ENCODE measurements around the gene PPM1L. TPM values are rescaled to one million over a fixed set of nuclear protein-coding genes. Genes with fewer than 3 reads are reported as not detected.

The PPM1L gene
- total and polyA plus RNA-seq, 10 of the 15 experiments (the other 5 are each of a cell fraction or from before 2014, with no cell fraction given): under 0.01 to 0.33 (median 0.06) TPM; not detected in 1

- Histone ChIP-seq H3K27me3 (replicated peaks in 1 of 2; ENCODE audit: control insufficient read depth in 2 of 2, insufficient read depth in 2 of 2, low read length in 1 of 2) (peaks cover 0 to 2% of the 10 kb centered on the region in 2 experiments; a peak in 2 of 4 replicates), H3K4me1 (ENCODE audit: control insufficient read depth, insufficient read depth, low read length) (no peaks in the 10 kb centered on the region), H3K79me2 (ENCODE audit: control insufficient read depth, insufficient read depth, low read length) (no peaks in the 10 kb centered on the region), H2AFZ (ENCODE audit: control insufficient read depth, low read depth, low read length) (no peak overlapping the region), H3K9ac (ENCODE audit: control insufficient read depth, insufficient read depth, low read length) (no peak overlapping the region), H4K20me1 (ENCODE audit: control insufficient read depth, insufficient read depth) (no peaks in the 10 kb centered on the region), H3K9me3 (replicated peaks; ENCODE audit: control insufficient read depth, insufficient read depth, low read length) (no peaks in the 10 kb centered on the region), H3K27ac (ENCODE audit: control insufficient read depth, insufficient read depth) (no peak overlapping the region), H3K36me3 (ENCODE audit: control insufficient read depth in 2 of 2, insufficient read depth in 2 of 2, low read length in 1 of 2) (no peaks in the 10 kb centered on the region), H3K4me2 (ENCODE audit: control insufficient read depth, insufficient read depth) (no peak overlapping the region), H3K4me3 (no peak overlapping the region)
- ChIA-PET SMC1A (ENCODE audit: uncharacterized antibody, unreplicated experiment) (no interaction called here), POLR2A (no interaction called here), RAD21 (ENCODE audit: unreplicated experiment) (interaction anchor here (1.1 kb wide), 1 partner anchor 226 kb away, joined by 3 read pairs; no protein-coding TSS in a partner anchor), CTCF (interaction anchor here (0.9 kb wide), 1 partner anchor 9 kb away, joined by 3 read pairs; no protein-coding TSS in a partner anchor)
- ATAC-seq (no peak), FAIRE-seq (no peak), DNase-seq (ENCODE audit: low read depth, low spot score) (no peak)
- no TSS peak for BruUV-seq (replicated peaks)
- intact Hi-C loops (cut with micrococcal nuclease; ENCODE audit: unreplicated experiment) (no loop called here), in situ Hi-C loops (cut with MboI) (no loop called here)
- no peak for TF ChIP-seq MEF2B (IDR thresholded peaks at IDR 0.05; ENCODE audit: partially characterized antibody, poor library complexity, severe bottlenecking)
- no peak for TF ChIP-seq CREM (IDR thresholded peaks at IDR 0.05; ENCODE audit: low read depth)
- no peak for TF ChIP-seq IRF4 (IDR thresholded peaks at IDR 0.05; ENCODE audit: low read depth, low read length)
- no peak for TF ChIP-seq ZNF592 (IDR thresholded peaks at IDR 0.05)
- TF ChIP-seq CBFB (IDR thresholded peaks at IDR 0.05; ENCODE audit: low read depth): no peak
- no peak for TF ChIP-seq ZBTB40 (IDR thresholded peaks at IDR 0.05; ENCODE audit: borderline replicate concordance)
- no peak for TF ChIP-seq ETV6 (conservative IDR thresholded peaks at IDR 0.05 in 1 of 2, IDR thresholded peaks at IDR 0.05 in 1 of 2; ENCODE audit: borderline replicate concordance in 1 of 2, low read depth in 1 of 2)
- no peak for TF ChIP-seq ZBTB33 (IDR thresholded peaks at IDR 0.05)
- no peak for TF ChIP-seq CEBPZ (IDR thresholded peaks at IDR 0.05; ENCODE audit: low read depth, low read length)
- no peak for TF ChIP-seq ZNF274 (IDR thresholded peaks at IDR 0.05; ENCODE audit: insufficient read depth, insufficient read length)
- no peak for TF ChIP-seq KLF5 (IDR thresholded peaks at IDR 0.05; ENCODE audit: partially characterized antibody)
Measured at GRCh38 chr3:160931474-160931873, 175.4 kb downstream of the PPM1L start.

All from GM12878 (cell line).